HG02763 (cell line): ENCODE measurements around the gene PDE2A.

ENCODE experiments used
- ATAC-seq: cut with Tn5 transposase; IDR thresholded peaks from one replicate; pipeline ENCODE4 v1.9.1; 2021; ENCODE audit warnings: mild to moderate bottlenecking, moderate library complexity; ENCODE audit not compliant: unreplicated experiment

PDE2A gene

GRCh38 chr11:72661486-72661885 is 12.7 kb downstream of the PDE2A start:
- ATAC-seq: no peak

- no peak for ATAC-seq
These were observed 15.1 kb downstream of the PDE2A start for GRCh38 chr11:72658989-72659640.

- ATAC-seq: no peak
These were observed 16.7 kb downstream of the PDE2A start for GRCh38 chr11:72657411-72658100.

- ATAC-seq: no peak
These were observed 18.2 kb downstream of the PDE2A start for GRCh38 chr11:72655896-72656464.

GRCh38 chr11:72655014-72655413 is 19.2 kb downstream of the PDE2A start:
- ATAC-seq: no peak

- no peak for ATAC-seq
These were observed 20.6 kb downstream of the PDE2A start for GRCh38 chr11:72653649-72654048.

GRCh38 chr11:72652873-72653630 is 21.2 kb downstream of the PDE2A start:
- ATAC-seq: no peak

GRCh38 chr11:72652133-72652532 is 22.1 kb downstream of the PDE2A start:
- no peak for ATAC-seq

GRCh38 chr11:72649215-72649976 is 24.8 kb downstream of the PDE2A start:
- no peak for ATAC-seq

- ATAC-seq: no peak
These were observed 25.7 kb downstream of the PDE2A start for GRCh38 chr11:72648384-72649136.

- ATAC-seq: no peak
These were observed 26.3 kb downstream of the PDE2A start for GRCh38 chr11:72647882-72648281.

GRCh38 chr11:72646472-72646871 is 27.8 kb downstream of the PDE2A start:
- ATAC-seq: no peak

GRCh38 chr11:72646024-72646423 is 28.2 kb downstream of the PDE2A start:
- no peak for ATAC-seq

- ATAC-seq: no peak
These were observed 30.7 kb downstream of the PDE2A start for GRCh38 chr11:72643547-72643946.

- no peak for ATAC-seq
These were observed 31.2 kb downstream of the PDE2A start for GRCh38 chr11:72642884-72643522.

- ATAC-seq: no peak
These were observed 32.0 kb downstream of the PDE2A start for GRCh38 chr11:72642043-72642883.

GRCh38 chr11:72641522-72642042 is 32.6 kb downstream of the PDE2A start:
- ATAC-seq: no peak
